RWPE1 (cell line): ENCODE data around the gene HJV.
A peak's percentile ranks its signal among the peaks of the same experiment; 100 is the strongest.

Experiments used
- CTCF ChIA-PET: fragments of 350-600 bp; sonication (Branson Sonifier 250); formaldehyde crosslinking; extraction: SDS; loops from one replicate; lab custom pipeline; 2021; lab: Yijun Ruan, JAX
- POLR2A ChIA-PET: fragments of 400-600 bp; formaldehyde crosslinking; extraction: SDS; loops from one replicate; lab custom pipeline; 2020; ENCODE audit warnings: antibody characterized with exemption; ENCODE audit not compliant: low non-redundant PET; lab: Yijun Ruan, JAX
- DNase-seq: peaks from one replicate; pipeline ENCODE4 v3.0.0; 2012; ENCODE audit warnings: low spot score
- H3K27ac ChIP-seq: fragments of 450-650 bp; 2 replicates; pipeline ENCODE4 v1.5.1; 2017
- CTCF ChIP-seq: fragments of 450-650 bp; conservative IDR thresholded peaks from 2 replicates; pipeline ENCODE4 v1.5.1; 2017; ENCODE audit warnings: low read depth, mild to moderate bottlenecking

HJV gene

GRCh38 chr1:146046664-146047063 is 25.1 kb upstream of the HJV start:
- CTCF ChIA-PET: no interaction called here
- DNase-seq: no peak
- TF ChIP-seq CTCF: no peak
- H3K27ac ChIP-seq: no peak overlapping the region
- POLR2A ChIA-PET: no interaction called here

- DNase-seq: no peak
- CTCF ChIA-PET: no interaction called here
- peak overlapping the region; percentile 97 for H3K27ac ChIP-seq
- TF ChIP-seq CTCF: no peak
- POLR2A ChIA-PET: interaction anchor here (0.5 kb wide), 1 partner anchor 13 kb away, joined by 3 read pairs; no protein-coding TSS in a partner anchor
Measured at GRCh38 chr1:146039844-146040194, 18.3 kb upstream of the HJV start.

GRCh38 chr1:146036965-146037646 is 15.6 kb upstream of the HJV start:
- DNase-seq: peak; percentile 59
- TF ChIP-seq CTCF: no peak
- POLR2A ChIA-PET: interaction anchor here (1.2 kb wide), 1 partner anchor 14 kb away, joined by 4 read pairs; no protein-coding TSS in a partner anchor
- H3K27ac ChIP-seq: peak overlapping the region; percentile 97
- CTCF ChIA-PET: no interaction called here

GRCh38 chr1:146036241-146036964 is 14.9 kb upstream of the HJV start:
- ChIA-PET CTCF (no interaction called here), POLR2A (no interaction called here)
- no peak for TF ChIP-seq CTCF
- H3K27ac ChIP-seq: peak overlapping the region; percentile 73
- no peak for DNase-seq

GRCh38 chr1:146035048-146035423 is 13.5 kb upstream of the HJV start:
- TF ChIP-seq CTCF: no peak
- H3K27ac ChIP-seq: peak overlapping the region; percentile 73
- DNase-seq: no peak
- CTCF ChIA-PET: interaction anchor here (0.8 to 1.0 kb wide), 2 partner anchors 23 to 58 kb away, joined by 3 read pairs; no protein-coding TSS in a partner anchor
- POLR2A ChIA-PET: interaction anchor here (1.1 kb wide), 1 partner anchor 71 kb away, joined by 4 read pairs; the partner anchor contains the start of genes ANKRD34A and POLR3GL

- CTCF ChIA-PET: interaction anchor here (0.7 to 1.6 kb wide), 3 partner anchors 22 to 176 kb away, joined by 3 to 6 read pairs (median 4); no protein-coding TSS in a partner anchor
- no peak for DNase-seq
- H3K27ac ChIP-seq: no peak overlapping the region
- peak; percentile 34 for TF ChIP-seq CTCF
- POLR2A ChIA-PET: no interaction called here
Measured at GRCh38 chr1:146032631-146033219, 11.2 kb upstream of the HJV start.
